Measurements from ENCODE around the gene SPATA24.
"Not testable (repeated sequence)": the region's sequence is repeated elsewhere in the genome, so short reads cannot be mapped to it uniquely, and the experiment has no call there.

SPATA24 gene

DNA sequence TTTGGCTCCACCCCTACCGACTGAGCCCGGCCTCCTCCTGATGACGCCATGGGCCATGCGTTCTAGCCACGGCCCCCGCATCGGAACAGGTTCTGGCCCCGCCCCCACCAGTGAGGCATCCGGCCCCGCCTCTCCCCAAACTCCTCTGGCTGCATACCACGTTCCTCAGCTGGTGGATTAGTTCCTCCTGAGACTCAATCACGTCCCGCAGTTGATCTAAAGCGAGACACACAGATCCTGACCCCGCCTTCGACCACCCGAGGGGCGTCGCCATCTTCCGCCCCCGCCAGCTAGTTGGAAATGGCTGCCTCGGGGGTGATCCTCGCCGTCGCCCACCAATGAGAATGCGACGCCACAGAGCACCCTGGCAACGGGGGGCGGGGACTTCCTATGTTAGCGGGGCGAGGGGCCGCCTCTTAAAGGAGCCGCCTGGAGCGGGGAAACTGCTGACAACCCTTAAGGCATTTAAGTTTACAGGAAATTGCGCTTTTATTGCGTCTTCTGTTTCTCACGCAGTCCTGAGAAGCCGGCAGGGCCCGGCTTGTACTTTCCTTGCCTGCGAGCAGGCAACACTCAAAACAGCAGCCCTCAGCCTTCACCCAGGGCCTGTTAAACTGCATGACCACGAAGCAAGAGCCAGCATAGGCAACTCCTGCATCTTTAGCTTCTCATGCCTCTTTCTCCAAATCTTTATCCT lies at the start of gene SPATA24:
TSS of gene SPATA24 (minus strand) at position 303 of the 697 bp plus-strand sequence. CDS start at position 274, 29 bp downstream.
- peak within 1 kb of the TSS; percentile 94 for H3K4me3 Mint-ChIP-seq
- no peaks in the 10 kb centered on the region for H3K36me3 Mint-ChIP-seq (ENCODE audit: low read depth)
- peak within 1 kb of the TSS; percentile 100 for H3K27ac Mint-ChIP-seq
- no peaks in the 10 kb centered on the region for H3K9me3 Mint-ChIP-seq
- H3K27me3 Mint-ChIP-seq = no peaks in the 10 kb centered on the region
- H3K4me1 Mint-ChIP-seq (ENCODE audit: low read depth) = peaks cover 43% of the 10 kb centered on the region

DNA sequence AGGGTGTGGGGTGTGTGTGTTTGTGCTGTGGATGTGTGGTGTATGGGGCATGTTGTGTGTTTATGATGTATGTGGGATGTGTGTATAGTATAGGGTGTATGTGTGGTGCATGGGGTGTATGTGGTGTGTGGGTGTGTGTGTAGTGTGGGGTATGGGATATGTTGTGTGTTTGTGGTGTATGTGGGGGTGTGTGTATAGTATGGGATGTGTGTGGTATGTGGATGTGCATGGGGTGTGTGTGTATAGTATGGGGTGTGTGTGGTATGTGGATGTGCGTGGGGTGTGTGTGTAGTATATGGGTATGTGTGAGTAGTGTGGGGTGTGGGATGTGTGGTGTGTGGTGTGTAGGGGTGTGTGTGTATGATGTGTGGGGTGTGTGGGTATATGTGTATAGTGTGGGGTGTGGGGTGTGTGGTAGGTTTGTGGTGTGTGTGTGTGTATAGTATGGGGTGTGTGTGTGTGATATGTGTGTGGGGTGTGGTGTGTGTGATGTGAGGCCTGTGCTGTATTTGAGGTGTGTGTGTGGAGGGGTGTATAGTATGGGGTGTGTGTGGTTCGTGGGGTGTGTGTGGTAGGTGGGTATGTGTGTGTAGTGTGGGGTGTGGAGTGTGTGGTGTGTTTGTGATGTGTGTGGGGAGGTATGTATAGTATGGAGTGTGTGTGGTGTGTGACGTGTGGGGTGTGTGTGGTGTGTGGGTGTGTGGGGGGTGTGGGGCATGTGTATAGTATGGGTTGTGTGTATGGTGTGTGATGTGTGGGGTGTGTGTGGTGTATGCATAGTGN lies 48.2 kb upstream of the SPATA24 start:
- H3K4me1 Mint-ChIP-seq (ENCODE audit: low read depth) = peaks cover 48% of the 10 kb centered on the region
- H3K27me3 Mint-ChIP-seq = no peaks in the 10 kb centered on the region
- H3K9me3 Mint-ChIP-seq = peaks cover 1% of the 10 kb centered on the region
- H3K27ac Mint-ChIP-seq = no peak overlapping the region
- no peak overlapping the region for H3K4me3 Mint-ChIP-seq
- H3K36me3 Mint-ChIP-seq (ENCODE audit: low read depth) = peaks cover 3% of the 10 kb centered on the region

DNA sequence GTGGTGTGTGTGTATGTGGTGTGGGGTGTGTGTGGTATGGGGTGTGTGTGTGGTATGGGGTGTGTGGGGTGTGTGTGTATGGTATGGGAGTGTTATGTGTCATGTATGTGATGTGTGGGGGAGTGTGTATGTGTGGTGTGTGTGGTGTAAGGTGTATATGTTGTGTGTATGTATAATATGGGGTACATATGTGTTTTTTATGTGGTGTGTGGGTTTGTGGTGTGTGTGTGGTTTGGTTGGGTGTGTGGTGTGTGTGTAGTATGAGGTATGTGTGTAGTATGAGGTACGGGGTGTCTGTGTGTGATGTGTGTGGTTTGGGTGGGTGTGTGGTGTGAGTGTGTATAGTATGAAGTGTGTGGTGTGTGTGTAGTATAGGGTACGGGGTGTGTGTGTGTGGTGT lies 47.3 kb upstream of the SPATA24 start:
- H3K4me1 Mint-ChIP-seq (ENCODE audit: low read depth) = peaks cover 48% of the 10 kb centered on the region
- H3K27ac Mint-ChIP-seq = no peak overlapping the region
- no peak overlapping the region for H3K4me3 Mint-ChIP-seq
- H3K27me3 Mint-ChIP-seq = no peaks in the 10 kb centered on the region
- peaks cover 6% of the 10 kb centered on the region for H3K9me3 Mint-ChIP-seq
- H3K36me3 Mint-ChIP-seq (ENCODE audit: low read depth) = peaks cover 7% of the 10 kb centered on the region

DNA sequence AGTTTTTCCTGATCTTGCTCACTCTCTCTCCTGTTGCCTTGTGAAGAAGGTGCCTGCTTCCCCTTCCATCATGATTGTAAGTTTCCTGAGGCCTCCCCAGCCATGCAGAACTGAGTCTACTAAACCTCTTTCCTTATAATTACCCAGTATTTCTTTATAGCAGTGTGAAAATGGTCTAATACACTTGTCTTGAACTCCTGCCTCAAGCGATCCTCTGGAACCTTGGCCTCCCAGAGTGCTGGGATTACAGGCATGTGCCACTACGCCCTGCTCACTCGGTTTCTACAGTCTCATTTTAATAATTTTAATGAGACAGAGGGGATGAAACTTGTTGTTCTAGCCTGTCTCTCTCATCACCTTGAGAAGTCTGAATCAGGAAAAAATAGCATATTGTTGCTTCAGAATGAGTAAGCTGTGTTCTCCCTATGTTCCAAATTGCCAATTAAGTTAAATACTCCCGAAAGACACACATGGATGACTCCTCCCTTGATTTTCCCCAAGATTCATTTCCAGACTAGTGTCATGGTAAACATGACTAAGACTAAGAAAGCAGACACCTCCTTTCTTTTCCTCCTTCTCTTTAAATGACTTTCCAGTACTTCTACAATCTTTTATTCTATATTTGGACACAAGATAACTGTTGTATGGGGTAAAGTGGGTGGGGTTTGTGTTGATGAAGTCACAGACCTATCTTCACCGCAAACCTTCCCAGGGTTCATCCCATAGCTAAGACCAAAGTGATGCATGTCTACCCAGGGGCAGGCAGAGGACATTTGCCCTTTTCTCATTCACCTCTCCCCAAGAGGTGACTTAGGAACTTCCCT lies 43.3 kb upstream of the SPATA24 start:
- Mint-ChIP-seq H3K9me3 (peaks cover 6% of the 10 kb centered on the region), H3K27me3 (no peaks in the 10 kb centered on the region), H3K4me1 (ENCODE audit: low read depth) (peaks cover 64% of the 10 kb centered on the region), H3K4me3 (peak overlapping the region; percentile 44), H3K36me3 (ENCODE audit: low read depth) (peaks cover 7% of the 10 kb centered on the region), H3K27ac (peak overlapping the region; percentile 98)

GRCh38 chr5:139445325-139446170 lies 41.7 kb upstream of the SPATA24 start:
- Mint-ChIP-seq H3K27me3 (no peaks in the 10 kb centered on the region), H3K36me3 (ENCODE audit: low read depth) (peaks cover 7% of the 10 kb centered on the region), H3K27ac (peak overlapping the region; percentile 98), H3K9me3 (peaks cover 6% of the 10 kb centered on the region), H3K4me3 (no peak overlapping the region), H3K4me1 (ENCODE audit: low read depth) (peaks cover 70% of the 10 kb centered on the region)

DNA sequence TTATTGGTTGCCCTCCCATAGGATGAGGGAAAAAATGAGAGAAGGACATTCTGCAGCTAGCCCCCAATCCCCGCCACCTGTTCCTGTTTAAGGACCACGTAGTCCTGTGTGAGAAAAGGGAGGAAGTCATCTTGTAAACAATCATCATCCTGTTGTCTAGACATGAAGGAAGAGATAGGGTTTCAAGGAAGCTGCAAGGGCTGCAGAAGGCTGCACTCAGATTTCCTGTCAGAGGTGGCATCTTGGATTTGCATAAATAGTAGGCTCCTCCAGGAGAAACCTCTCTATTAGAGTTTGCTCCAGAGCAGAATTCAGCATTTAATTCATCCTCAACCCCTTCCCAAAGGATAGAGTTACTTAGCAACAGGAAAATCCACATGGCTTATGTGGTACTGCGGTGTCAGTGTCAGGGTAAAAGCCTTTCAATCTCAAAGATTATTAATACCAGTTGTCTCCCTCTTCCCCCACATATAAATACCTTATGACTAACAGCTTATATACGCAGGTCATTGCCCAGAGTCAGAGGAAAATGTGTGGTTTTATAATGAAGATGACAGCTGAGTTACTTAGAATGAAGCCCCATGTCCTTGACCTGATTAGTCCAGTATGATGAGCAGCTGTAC lies 40.1 kb upstream of the SPATA24 start:
- no peaks in the 10 kb centered on the region for H3K27me3 Mint-ChIP-seq
- peaks cover 6% of the 10 kb centered on the region for H3K9me3 Mint-ChIP-seq
- H3K27ac Mint-ChIP-seq = peak overlapping the region; percentile 85
- no peak overlapping the region for H3K4me3 Mint-ChIP-seq
- H3K36me3 Mint-ChIP-seq (ENCODE audit: low read depth) = peaks cover 7% of the 10 kb centered on the region
- H3K4me1 Mint-ChIP-seq (ENCODE audit: low read depth) = peaks cover 77% of the 10 kb centered on the region

DNA sequence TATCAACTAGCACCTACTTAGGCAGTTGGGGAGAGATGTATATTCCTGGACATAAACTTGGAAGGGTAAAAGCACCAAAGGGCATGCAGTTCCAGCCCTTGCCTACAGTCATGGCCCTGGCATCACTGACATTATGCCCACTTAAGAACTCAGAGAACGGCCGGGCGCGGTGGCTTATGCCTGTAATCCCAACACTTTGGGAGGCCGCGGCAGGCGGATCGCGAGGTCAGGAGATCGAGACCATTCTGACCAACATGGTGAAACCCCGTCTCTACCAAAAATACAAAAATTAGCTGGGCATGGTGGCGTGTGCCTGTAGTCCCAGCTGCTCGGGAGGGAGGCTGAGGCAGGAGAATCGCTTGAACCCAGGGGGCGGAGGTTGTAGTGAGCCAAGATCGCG lies 36.5 kb upstream of the SPATA24 start:
- peaks cover 13% of the 10 kb centered on the region for H3K36me3 Mint-ChIP-seq (ENCODE audit: low read depth)
- peaks cover 65% of the 10 kb centered on the region for H3K4me1 Mint-ChIP-seq (ENCODE audit: low read depth)
- not testable (repeated sequence) for H3K27ac Mint-ChIP-seq, H3K9me3 Mint-ChIP-seq, H3K27me3 Mint-ChIP-seq, H3K4me3 Mint-ChIP-seq

DNA sequence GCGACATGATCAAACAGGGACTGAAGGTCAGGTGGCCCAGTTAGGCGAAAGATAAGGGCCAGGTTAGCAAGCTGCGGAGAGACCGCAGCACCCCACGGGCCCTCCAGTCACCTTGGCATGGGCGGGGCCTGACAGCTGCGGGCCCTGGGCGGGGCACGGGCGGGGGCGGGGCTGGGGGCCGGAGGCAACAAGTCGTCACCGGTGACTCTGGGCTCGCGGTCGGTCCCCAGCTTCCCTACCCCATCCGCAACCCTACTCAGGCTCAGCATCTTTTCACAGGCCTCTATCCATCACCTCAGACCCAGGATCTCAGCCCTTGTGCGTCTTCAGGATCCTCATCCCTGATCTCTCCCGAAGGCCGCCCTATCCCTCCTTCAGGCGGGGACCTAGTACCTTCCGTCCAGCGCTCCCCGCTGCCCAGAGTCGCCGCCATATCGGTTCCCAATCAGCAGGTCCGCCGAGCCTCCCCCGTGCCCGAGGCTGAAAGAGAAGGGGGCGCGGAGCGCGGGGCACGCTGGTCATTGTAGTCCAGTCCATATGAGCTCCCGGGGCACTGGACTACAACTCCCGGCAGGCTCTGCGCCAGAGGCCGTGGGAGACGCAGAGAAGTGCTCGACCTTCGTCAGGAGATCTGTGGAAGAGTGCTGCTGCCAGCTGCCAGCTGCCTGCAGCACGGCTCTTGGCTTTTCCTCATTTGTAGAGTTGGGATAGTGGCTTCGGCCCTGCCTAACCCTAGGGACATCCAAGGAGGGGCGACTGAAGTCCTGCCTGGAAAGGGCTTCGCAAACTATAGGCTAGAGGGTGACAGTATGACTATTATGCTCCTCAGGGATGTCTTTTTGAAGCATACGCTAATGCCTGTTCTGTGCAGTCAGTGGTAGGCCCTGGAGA lies 35.4 kb upstream of the SPATA24 start, which contains the start of gene DNAJC18:
TSS of gene DNAJC18 (minus strand) at position 513 of the 891 bp plus-strand sequence. CDS start at position 433, 80 bp downstream.
- no peaks in the 10 kb centered on the region for H3K9me3 Mint-ChIP-seq
- H3K27ac Mint-ChIP-seq = peak within 1 kb of the TSS; percentile 99
- peaks cover 21% of the 10 kb centered on the region for H3K36me3 Mint-ChIP-seq (ENCODE audit: low read depth)
- H3K27me3 Mint-ChIP-seq = no peaks in the 10 kb centered on the region
- peaks cover 55% of the 10 kb centered on the region for H3K4me1 Mint-ChIP-seq (ENCODE audit: low read depth)
- H3K4me3 Mint-ChIP-seq = peak within 1 kb of the TSS; percentile 99

GRCh38 chr5:139438707-139439012 lies 34.8 kb upstream of the SPATA24 start:
- no peaks in the 10 kb centered on the region for H3K9me3 Mint-ChIP-seq
- no peaks in the 10 kb centered on the region for H3K27me3 Mint-ChIP-seq
- H3K4me3 Mint-ChIP-seq = peak overlapping the region; percentile 99
- peaks cover 49% of the 10 kb centered on the region for H3K4me1 Mint-ChIP-seq (ENCODE audit: low read depth)
- peak overlapping the region; percentile 99 for H3K27ac Mint-ChIP-seq
- H3K36me3 Mint-ChIP-seq (ENCODE audit: low read depth) = peaks cover 22% of the 10 kb centered on the region

DNA sequence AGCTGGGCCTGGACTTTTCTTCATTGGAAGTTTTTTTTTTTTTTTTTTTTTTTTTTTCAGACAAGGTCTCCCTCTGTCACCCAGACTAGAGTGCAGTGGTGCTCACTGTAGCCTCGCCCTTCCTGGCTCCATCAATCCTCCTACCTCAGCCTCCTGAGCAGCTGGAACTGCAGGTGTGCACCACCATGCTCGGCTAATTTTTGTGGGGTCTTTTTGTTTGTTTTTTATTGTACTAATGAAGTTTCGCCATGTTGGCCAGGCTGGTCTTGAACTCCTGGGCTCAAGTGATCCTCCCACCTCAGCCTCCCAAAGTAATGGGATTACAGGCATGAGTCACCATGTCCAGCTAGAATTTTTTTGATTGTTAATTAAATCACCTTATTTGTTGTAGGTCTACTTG lies 31.8 kb upstream of the SPATA24 start:
- Mint-ChIP-seq H3K27me3 (no peaks in the 10 kb centered on the region), H3K9me3 (no peaks in the 10 kb centered on the region), H3K4me3 (no peak overlapping the region), H3K4me1 (ENCODE audit: low read depth) (peaks cover 36% of the 10 kb centered on the region), H3K27ac (no peak overlapping the region), H3K36me3 (ENCODE audit: low read depth) (peaks cover 27% of the 10 kb centered on the region)

GRCh38 chr5:139431706-139432105 lies 27.8 kb upstream of the SPATA24 start:
- H3K4me3 Mint-ChIP-seq = no peak overlapping the region
- no peak overlapping the region for H3K27ac Mint-ChIP-seq
- peaks cover 22% of the 10 kb centered on the region for H3K36me3 Mint-ChIP-seq (ENCODE audit: low read depth)
- H3K9me3 Mint-ChIP-seq = no peaks in the 10 kb centered on the region
- H3K27me3 Mint-ChIP-seq = no peaks in the 10 kb centered on the region
- H3K4me1 Mint-ChIP-seq (ENCODE audit: low read depth) = peaks cover 13% of the 10 kb centered on the region

DNA sequence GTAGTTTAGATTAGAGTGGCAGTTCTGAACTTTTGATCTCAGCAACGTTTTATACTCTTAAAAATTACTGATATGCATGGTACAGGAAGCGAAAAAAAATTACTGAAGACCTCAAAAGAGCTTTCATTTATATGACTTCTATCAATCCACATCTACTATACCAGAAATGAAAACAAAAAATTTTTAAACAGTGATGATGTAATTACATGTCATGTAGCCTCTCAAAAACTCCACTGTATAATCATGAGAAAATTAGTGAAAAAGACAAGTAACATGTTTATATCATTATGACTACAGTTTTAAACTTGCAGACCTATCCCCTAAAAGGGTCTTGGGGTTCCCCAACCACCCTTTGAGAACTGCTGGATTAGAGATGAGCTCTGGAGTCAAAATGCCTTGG lies 26.1 kb upstream of the SPATA24 start:
- Mint-ChIP-seq H3K4me1 (ENCODE audit: low read depth) (peaks cover 11% of the 10 kb centered on the region), H3K36me3 (ENCODE audit: low read depth) (peaks cover 26% of the 10 kb centered on the region), H3K27me3 (no peaks in the 10 kb centered on the region), H3K27ac (no peak overlapping the region), H3K9me3 (no peaks in the 10 kb centered on the region), H3K4me3 (no peak overlapping the region)

- H3K27me3 Mint-ChIP-seq = no peaks in the 10 kb centered on the region
- no peaks in the 10 kb centered on the region for H3K9me3 Mint-ChIP-seq
- H3K4me1 Mint-ChIP-seq (ENCODE audit: low read depth) = peaks cover 17% of the 10 kb centered on the region
- H3K27ac Mint-ChIP-seq = no peak overlapping the region
- peaks cover 34% of the 10 kb centered on the region for H3K36me3 Mint-ChIP-seq (ENCODE audit: low read depth)
- no peak overlapping the region for H3K4me3 Mint-ChIP-seq
Observed at GRCh38 chr5:139426203-139426885, 22.5 kb upstream of the SPATA24 start.

All from stimulated activated naive CD8-positive, alpha-beta T cell treated with anti-CD3 and anti-CD28 coated beads, Interleukin-15, Interleukin-2, amounts not matched to agents 100 ng/mL and 50 ng/mL, for 24 hours (primary cell).